HG03457 (cell line): ENCODE measurements around the gene SLC25A51.
"Not testable (repeated sequence)": the region's sequence is repeated elsewhere in the genome, so short reads cannot be mapped to it uniquely, and the experiment has no call there.

Experiments used
- ATAC-seq: cut with Tn5 transposase; IDR thresholded peaks from one replicate; pipeline ENCODE4 v1.9.1; 2021; ENCODE audit warnings: moderate number of reproducible peaks; ENCODE audit not compliant: unreplicated experiment

Gene SLC25A51

GRCh38 chr9:37920471-37921167 lies 16.7 kb upstream of the SLC25A51 start:
- ATAC-seq = no peak

- ATAC-seq = no peak
These were observed 16.0 kb upstream of the SLC25A51 start for GRCh38 chr9:37919956-37920335.

- ATAC-seq = no peak
These were observed 15.5 kb upstream of the SLC25A51 start for GRCh38 chr9:37919246-37919955.

- ATAC-seq = no peak
These were observed 14.8 kb upstream of the SLC25A51 start for GRCh38 chr9:37918665-37919170.

- ATAC-seq = no peak
These were observed 14.1 kb upstream of the SLC25A51 start for GRCh38 chr9:37917801-37918664.

GRCh38 chr9:37917313-37917731 lies 13.4 kb upstream of the SLC25A51 start:
- no peak for ATAC-seq

GRCh38 chr9:37916471-37917312 lies 12.8 kb upstream of the SLC25A51 start:
- ATAC-seq = no peak

- no peak for ATAC-seq
These were observed 12.1 kb upstream of the SLC25A51 start for GRCh38 chr9:37915911-37916470.

GRCh38 chr9:37914701-37915358 lies 10.9 kb upstream of the SLC25A51 start:
- no peak for ATAC-seq

- no peak for ATAC-seq
These were observed 10.2 kb upstream of the SLC25A51 start for GRCh38 chr9:37914154-37914551.

- peak; percentile 80 for ATAC-seq
These were observed 9.7 kb upstream of the SLC25A51 start for GRCh38 chr9:37913480-37914153.

GRCh38 chr9:37911271-37911681 lies 7.3 kb upstream of the SLC25A51 start:
- no peak for ATAC-seq

- ATAC-seq = no peak
These were observed 6.3 kb upstream of the SLC25A51 start for GRCh38 chr9:37910271-37910670.

GRCh38 chr9:37909836-37910235 lies 5.9 kb upstream of the SLC25A51 start:
- ATAC-seq = not testable (repeated sequence)

- ATAC-seq = no peak
These were observed 5.4 kb upstream of the SLC25A51 start for GRCh38 chr9:37909326-37909725.

- ATAC-seq = no peak
These were observed 4.8 kb upstream of the SLC25A51 start for GRCh38 chr9:37908698-37909186.

- no peak for ATAC-seq
These were observed 4.4 kb upstream of the SLC25A51 start for GRCh38 chr9:37908283-37908682.

GRCh38 chr9:37906312-37907239 lies 2.6 kb upstream of the SLC25A51 start:
- ATAC-seq = no peak
